HepG2 (cell line): ENCODE data around the gene UBE2R2. TPM values are rescaled to one million over a fixed set of nuclear protein-coding genes. Genes with fewer than 3 reads are reported as not detected.

ENCODE experiments used
- KLF13 ChIP-seq: sonication (generic); formaldehyde crosslinking; IDR thresholded peaks from 2 replicates; pipeline ENCODE4 v1.4.0; 2020; ENCODE audit warnings: mild to moderate bottlenecking, missing genetic modification reagents
- MAFF ChIP-seq: IDR thresholded peaks from 2 replicates; pipeline ENCODE4 v1.6.1; 2011; ENCODE audit warnings: low read depth, low read length, improper control_type of control experiment
- THAP11 ChIP-seq: IDR thresholded peaks from 2 replicates; pipeline ENCODE4 v1.6.1; 2016; ENCODE audit warnings: missing biosample characterization, missing genetic modification reagents
- ZNF30 ChIP-seq: sonication (generic); formaldehyde crosslinking; IDR thresholded peaks from 2 replicates; pipeline ENCODE4 v1.5.0; 2020; ENCODE audit warnings: mild to moderate bottlenecking, missing genetic modification reagents
- ZNF567 ChIP-seq: sonication (generic); formaldehyde crosslinking; IDR thresholded peaks from 2 replicates; pipeline ENCODE4 v1.8.1; 2023; ENCODE audit warnings: mild to moderate bottlenecking, missing genetic modification reagents, borderline replicate concordance
- ZNF709 ChIP-seq: sonication (generic); formaldehyde crosslinking; IDR thresholded peaks from 2 replicates; pipeline ENCODE4 v1.5.0; 2020; ENCODE audit warnings: mild to moderate bottlenecking, missing genetic modification reagents
- ZNF839 ChIP-seq: sonication (generic); formaldehyde crosslinking; IDR thresholded peaks from 2 replicates; pipeline ENCODE4 v1.4.0; 2020; ENCODE audit warnings: missing genetic modification reagents, mild to moderate bottlenecking, borderline replicate concordance
- polyA plus RNA-seq, 8 experiments: library from polyadenylated mRNA; depleted of rRNA in 3 of 8; stranded (reverse) in 7 of 8; unstranded in 1 of 8; fragments of >200 nt; fragmentation: Illumina TruSeq in 4 of 8; extraction: Trizol in 4 of 8; gene quantifications; 2 replicates each; pipeline versions ENCODE4 v1.2.1 to v1.2.3, GENCODE V29; 2011 to 2016; ENCODE audit warnings: low read depth in 4 of 8, missing spikeins in 1 of 8, mixed read lengths in 1 of 8; ENCODE audit not compliant: insufficient read depth in 1 of 8
- total RNA-seq, 5 experiments: library from RNA; depleted of rRNA; stranded (reverse); fragments of >200 nt; fragmentation: Illumina TruSeq; extraction: Trizol; gene quantifications; 2 replicates each; pipeline ENCODE4 v1.2.3, GENCODE V29; 2016; ENCODE audit warnings: low read depth in 1 of 5
- TF ChIP-seq, protein P1 (sequence below): sonication (generic); formaldehyde crosslinking; conservative IDR thresholded peaks from 2 replicates; pipeline ENCODE4 v1.4.0; 2020; ENCODE audit warnings: missing genetic modification reagents
- TF ChIP-seq, protein P2 (sequence below): sonication (generic); formaldehyde crosslinking; conservative IDR thresholded peaks from 2 replicates; pipeline ENCODE4 v1.8.0; 2022; ENCODE audit warnings: mild to moderate bottlenecking, moderate library complexity, missing genetic modification reagents
- TF ChIP-seq, protein P3 (sequence below): sonication (generic); formaldehyde crosslinking; IDR thresholded peaks from 2 replicates; pipeline ENCODE4 v1.4.0; 2020; ENCODE audit warnings: missing genetic modification reagents
- TF ChIP-seq, protein P4 (sequence below): sonication (generic); formaldehyde crosslinking; IDR thresholded peaks from 2 replicates; pipeline ENCODE4 v1.5.0; 2020; ENCODE audit warnings: missing genetic modification reagents
- TF ChIP-seq, protein P5 (sequence below): sonication (generic); formaldehyde crosslinking; IDR thresholded peaks from 2 replicates; pipeline ENCODE4 v1.8.1; 2023; ENCODE audit warnings: mild to moderate bottlenecking, missing genetic modification reagents, borderline replicate concordance

UBE2R2 gene
- total and polyA plus RNA-seq, 2 of the 13 experiments (the other 11 are each of a cell fraction or from before 2014, with no cell fraction given): 14.8 to 20.9 TPM

DNA sequence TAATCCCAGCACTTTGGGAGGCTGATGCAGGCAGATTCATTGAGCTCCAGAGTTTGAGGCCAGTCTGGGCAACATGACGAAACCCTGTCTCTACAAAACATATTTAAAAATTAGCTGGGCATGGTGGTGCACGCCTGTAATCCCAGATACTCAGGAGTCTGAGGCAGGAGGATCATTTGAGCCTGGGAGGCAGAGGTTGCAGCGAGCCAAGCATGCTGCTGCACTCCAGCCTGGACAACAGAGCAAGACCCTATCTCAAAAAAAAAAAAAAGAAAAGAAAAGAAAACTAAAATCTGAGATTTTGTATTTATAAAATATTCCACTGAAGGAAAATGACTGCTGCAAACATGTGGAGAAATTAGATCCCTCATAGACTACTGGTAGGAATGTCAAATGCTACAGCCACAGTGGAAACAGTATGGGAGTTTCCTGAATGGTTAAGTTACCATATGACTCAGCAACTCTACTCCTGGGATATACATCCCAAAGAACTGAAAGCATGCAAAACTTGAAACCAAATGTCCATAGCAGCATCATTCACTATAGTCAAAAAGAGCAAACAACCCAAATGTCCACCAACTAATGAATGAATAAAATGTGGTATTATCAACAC, 125.6 kb downstream of the UBE2R2 start (continued):
- TF ChIP-seq, protein P1, sequence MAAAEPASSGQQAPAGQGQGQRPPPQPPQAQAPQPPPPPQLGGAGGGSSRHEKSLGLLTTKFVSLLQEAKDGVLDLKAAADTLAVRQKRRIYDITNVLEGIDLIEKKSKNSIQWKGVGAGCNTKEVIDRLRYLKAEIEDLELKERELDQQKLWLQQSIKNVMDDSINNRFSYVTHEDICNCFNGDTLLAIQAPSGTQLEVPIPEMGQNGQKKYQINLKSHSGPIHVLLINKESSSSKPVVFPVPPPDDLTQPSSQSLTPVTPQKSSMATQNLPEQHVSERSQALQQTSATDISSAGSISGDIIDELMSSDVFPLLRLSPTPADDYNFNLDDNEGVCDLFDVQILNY: no peak
- TF ChIP-seq, protein P2, sequence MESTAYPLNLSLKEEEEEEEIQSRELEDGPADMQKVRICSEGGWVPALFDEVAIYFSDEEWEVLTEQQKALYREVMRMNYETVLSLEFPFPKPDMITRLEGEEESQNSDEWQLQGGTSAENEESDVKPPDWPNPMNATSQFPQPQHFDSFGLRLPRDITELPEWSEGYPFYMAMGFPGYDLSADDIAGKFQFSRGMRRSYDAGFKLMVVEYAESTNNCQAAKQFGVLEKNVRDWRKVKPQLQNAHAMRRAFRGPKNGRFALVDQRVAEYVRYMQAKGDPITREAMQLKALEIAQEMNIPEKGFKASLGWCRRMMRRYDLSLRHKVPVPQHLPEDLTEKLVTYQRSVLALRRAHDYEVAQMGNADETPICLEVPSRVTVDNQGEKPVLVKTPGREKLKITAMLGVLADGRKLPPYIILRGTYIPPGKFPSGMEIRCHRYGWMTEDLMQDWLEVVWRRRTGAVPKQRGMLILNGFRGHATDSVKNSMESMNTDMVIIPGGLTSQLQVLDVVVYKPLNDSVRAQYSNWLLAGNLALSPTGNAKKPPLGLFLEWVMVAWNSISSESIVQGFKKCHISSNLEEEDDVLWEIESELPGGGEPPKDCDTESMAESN (CRISPR knock-in tag): no peak
- TF ChIP-seq ZNF567 (CRISPR knock-in tag) (no peak), THAP11 (CRISPR knock-in tag) (no peak), KLF13 (CRISPR knock-in tag) (no peak), MAFF (peak; percentile 89), ZNF709 (CRISPR knock-in tag) (no peak), ZNF30 (CRISPR knock-in tag) (no peak), ZNF839 (CRISPR knock-in tag) (no peak)
- TF ChIP-seq, protein P3, sequence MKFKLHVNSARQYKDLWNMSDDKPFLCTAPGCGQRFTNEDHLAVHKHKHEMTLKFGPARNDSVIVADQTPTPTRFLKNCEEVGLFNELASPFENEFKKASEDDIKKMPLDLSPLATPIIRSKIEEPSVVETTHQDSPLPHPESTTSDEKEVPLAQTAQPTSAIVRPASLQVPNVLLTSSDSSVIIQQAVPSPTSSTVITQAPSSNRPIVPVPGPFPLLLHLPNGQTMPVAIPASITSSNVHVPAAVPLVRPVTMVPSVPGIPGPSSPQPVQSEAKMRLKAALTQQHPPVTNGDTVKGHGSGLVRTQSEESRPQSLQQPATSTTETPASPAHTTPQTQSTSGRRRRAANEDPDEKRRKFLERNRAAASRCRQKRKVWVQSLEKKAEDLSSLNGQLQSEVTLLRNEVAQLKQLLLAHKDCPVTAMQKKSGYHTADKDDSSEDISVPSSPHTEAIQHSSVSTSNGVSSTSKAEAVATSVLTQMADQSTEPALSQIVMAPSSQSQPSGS: no peak
- TF ChIP-seq, protein P4, sequence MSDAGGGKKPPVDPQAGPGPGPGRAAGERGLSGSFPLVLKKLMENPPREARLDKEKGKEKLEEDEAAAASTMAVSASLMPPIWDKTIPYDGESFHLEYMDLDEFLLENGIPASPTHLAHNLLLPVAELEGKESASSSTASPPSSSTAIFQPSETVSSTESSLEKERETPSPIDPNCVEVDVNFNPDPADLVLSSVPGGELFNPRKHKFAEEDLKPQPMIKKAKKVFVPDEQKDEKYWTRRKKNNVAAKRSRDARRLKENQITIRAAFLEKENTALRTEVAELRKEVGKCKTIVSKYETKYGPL: no peak
- TF ChIP-seq, protein P5, sequence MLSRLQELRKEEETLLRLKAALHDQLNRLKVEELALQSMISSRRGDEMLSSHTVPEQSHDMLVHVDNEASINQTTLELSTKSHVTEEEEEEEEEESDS (CRISPR knock-in tag): no peak
